ENCODE data around the gene VCP. TPM values are rescaled to one million over a fixed set of nuclear protein-coding genes. Genes with fewer than 3 reads are reported as not detected.

The VCP gene
- total RNA-seq, 4 donors from 2014 or later = 124 to 244 (median 150) TPM

DNA sequence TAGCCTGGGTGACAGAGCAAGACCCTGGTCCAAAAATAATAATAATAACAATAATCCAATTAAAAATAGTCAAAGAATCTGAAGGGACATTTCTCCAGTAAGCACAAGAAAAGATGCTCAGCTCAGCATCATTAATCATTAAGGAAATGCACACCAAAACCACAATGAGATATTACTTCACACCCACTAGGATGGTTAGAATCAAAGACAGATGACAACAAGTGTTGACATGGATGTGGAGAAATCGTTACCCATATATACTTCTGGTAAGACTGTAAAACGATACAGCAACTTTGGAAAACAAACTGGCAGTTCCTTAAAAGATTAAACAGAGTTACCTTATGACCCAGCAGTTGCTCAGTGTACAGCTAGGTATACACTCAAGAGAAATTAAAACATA is 12.7 kb upstream of the VCP start:
- no peak overlapping the region for H3K4me3 ChIP-seq
- peaks cover 0 to 30% (median 0%) of the 10 kb centered on the region in 3 donors for H3K36me3 ChIP-seq
- no peak for DNase-seq
- H3K27me3 ChIP-seq = no peaks in the 10 kb centered on the region
- no peak overlapping the region for H3K27ac ChIP-seq
- H3K9me3 ChIP-seq = no peaks in the 10 kb centered on the region
- H3K4me1 ChIP-seq = peaks cover 0 to 7% (median 0%) of the 10 kb centered on the region in 4 donors
- TF ChIP-seq, protein P1, sequence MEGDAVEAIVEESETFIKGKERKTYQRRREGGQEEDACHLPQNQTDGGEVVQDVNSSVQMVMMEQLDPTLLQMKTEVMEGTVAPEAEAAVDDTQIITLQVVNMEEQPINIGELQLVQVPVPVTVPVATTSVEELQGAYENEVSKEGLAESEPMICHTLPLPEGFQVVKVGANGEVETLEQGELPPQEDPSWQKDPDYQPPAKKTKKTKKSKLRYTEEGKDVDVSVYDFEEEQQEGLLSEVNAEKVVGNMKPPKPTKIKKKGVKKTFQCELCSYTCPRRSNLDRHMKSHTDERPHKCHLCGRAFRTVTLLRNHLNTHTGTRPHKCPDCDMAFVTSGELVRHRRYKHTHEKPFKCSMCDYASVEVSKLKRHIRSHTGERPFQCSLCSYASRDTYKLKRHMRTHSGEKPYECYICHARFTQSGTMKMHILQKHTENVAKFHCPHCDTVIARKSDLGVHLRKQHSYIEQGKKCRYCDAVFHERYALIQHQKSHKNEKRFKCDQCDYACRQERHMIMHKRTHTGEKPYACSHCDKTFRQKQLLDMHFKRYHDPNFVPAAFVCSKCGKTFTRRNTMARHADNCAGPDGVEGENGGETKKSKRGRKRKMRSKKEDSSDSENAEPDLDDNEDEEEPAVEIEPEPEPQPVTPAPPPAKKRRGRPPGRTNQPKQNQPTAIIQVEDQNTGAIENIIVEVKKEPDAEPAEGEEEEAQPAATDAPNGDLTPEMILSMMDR (IDR thresholded peaks at IDR 0.05) = no peak
- no peak for TF ChIP-seq POLR2A (IDR thresholded peaks at IDR 0.05)

DNA sequence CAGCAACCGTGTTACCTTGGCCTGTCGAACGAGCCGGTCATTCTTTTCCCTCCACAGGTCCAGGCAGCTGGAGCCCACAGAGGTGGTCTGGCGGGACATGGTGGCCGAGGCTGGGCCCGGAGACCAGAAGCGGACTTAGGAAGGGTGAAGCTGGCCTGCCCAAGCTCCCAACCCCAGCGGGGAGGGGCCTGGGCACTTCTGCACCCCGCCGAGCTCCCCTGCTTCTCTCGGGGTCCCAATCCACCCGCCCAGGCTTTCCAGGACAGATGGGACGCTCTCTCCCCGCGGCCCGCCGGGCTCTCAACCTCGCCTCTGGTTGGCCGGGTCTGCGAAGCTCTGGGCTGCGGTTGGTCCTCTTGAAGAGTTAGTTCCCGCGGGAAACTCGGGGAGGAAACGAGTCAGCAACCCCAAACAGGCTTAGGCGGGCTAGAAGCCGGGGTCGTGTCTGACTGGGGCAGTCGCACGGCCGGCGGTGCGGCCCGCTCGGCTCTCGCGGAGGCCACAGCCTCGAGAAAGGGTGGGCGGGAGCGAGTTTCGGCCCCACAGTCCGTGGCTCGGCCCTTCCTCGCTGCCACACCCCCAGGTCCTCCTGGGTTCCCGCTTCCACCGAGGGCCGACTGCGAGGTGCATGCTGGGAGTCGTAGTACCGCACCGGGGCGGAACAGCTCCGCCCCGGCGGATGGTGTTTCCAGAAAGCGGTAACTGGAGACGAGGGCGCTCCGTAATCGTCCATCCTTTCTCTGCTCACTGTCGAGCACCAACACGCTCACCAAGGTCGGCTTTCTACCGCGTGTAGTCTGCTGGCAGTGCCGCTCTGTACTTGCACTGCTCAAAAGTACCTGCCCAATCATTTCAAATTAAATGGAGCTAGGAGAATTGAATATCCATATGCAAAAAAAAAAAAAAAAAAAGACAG is 7.3 kb upstream of the VCP start, which contains the start of gene FANCG:
TSS of gene FANCG (minus strand) at position 517 of the 916 bp plus-strand sequence. CDS start at position 99, 418 bp downstream.
- no peaks in the 10 kb centered on the region for H3K9me3 ChIP-seq
- peak within 1 kb of the TSS; percentile 75 to 99 (median 78) for H3K4me3 ChIP-seq
- TF ChIP-seq, protein P1 (IDR thresholded peaks at IDR 0.05) = no peak
- peak within 1 kb of the TSS; percentile 46 to 89 (median 72) for H3K27ac ChIP-seq
- H3K36me3 ChIP-seq = no peaks in the 10 kb centered on the region
- peak; percentile 88 to 95 (median 92) for DNase-seq
- no peaks in the 10 kb centered on the region for H3K27me3 ChIP-seq
- H3K4me1 ChIP-seq = peaks cover 4 to 19% (median 8%) of the 10 kb centered on the region in 4 donors

DNA sequence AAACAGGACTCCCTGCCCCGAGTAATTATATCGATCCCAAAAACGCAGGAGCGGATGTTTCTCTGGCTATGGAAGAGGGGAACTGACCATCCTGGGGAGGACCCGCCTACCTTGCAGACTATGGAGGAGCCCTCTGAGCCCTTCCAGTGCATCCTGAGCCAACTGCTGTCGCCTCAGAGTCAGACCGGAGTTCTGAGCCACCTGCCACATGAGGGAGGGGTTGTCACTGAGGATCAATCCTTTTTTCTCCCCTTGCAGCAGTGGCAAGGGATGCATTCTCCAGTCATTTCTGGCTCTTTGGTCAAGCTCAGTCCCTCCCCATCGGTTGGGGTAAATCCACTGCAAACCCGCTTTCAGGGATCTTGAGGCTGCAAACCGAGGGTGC is 6.6 kb upstream of the VCP start:
- H3K4me1 ChIP-seq = peaks cover 4 to 19% (median 8%) of the 10 kb centered on the region in 4 donors
- H3K9me3 ChIP-seq = no peaks in the 10 kb centered on the region
- H3K4me3 ChIP-seq = peak overlapping the region; percentile 75 to 99 (median 78)
- TF ChIP-seq, protein P1 (IDR thresholded peaks at IDR 0.05) = no peak
- TF ChIP-seq POLR2A (IDR thresholded peaks at IDR 0.05) = no peak
- no peaks in the 10 kb centered on the region for H3K27me3 ChIP-seq
- no peaks in the 10 kb centered on the region for H3K36me3 ChIP-seq
- DNase-seq = no peak
- peak overlapping the region; percentile 46 to 89 (median 72) for H3K27ac ChIP-seq

DNA sequence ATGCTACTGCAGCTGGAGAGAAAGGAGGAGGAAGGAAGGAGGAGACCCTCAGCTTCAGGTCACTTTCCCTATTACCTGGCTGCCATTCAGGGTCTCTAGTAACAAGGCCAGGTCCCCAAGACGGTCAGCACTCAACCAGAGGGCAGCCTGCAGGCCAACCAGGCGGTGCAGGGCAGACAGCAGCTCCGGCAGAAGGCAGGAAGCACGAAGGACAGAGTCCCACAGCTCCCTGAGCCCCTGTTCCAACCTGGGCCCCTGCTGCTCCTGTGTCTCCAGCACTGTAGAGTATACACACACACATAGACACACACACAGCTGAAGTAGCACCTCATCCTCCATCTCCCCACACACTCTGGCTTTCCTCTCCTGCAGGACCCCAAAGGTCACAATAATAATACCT is 5.6 kb upstream of the VCP start:
- Histone ChIP-seq H3K27ac (no peak overlapping the region), H3K4me3 (no peak overlapping the region), H3K4me1 (peaks cover 4 to 19% (median 8%) of the 10 kb centered on the region in 4 donors), H3K27me3 (no peaks in the 10 kb centered on the region), H3K9me3 (no peaks in the 10 kb centered on the region), H3K36me3 (no peaks in the 10 kb centered on the region)
- DNase-seq = no peak
- TF ChIP-seq, protein P1 (IDR thresholded peaks at IDR 0.05) = no peak
- TF ChIP-seq POLR2A (IDR thresholded peaks at IDR 0.05) = no peak

DNA sequence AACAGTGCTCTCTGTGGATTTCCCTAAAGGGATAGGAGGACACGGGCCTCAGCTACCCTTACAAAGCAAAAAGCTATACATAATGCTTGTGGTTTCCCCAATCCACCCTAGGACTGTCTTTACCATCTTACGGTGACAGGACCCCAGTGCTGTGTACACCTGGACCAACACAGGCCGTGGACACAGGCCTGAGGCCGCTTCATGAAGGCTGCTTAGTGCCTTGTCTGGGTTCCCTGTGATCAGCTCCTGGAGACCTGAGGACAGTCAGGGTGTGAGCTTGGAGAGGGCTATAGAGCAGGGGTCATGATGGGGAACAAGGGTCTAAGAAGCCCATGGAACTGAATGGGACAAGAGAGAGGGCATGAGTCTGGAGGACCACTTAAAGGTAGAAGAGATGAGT is 4.4 kb upstream of the VCP start:
- no peak overlapping the region for H3K4me3 ChIP-seq
- no peaks in the 10 kb centered on the region for H3K9me3 ChIP-seq
- H3K36me3 ChIP-seq = no peaks in the 10 kb centered on the region
- H3K4me1 ChIP-seq = peaks cover 4 to 19% (median 8%) of the 10 kb centered on the region in 4 donors
- no peak overlapping the region for H3K27ac ChIP-seq
- TF ChIP-seq, protein P1 (IDR thresholded peaks at IDR 0.05) = no peak
- no peak for TF ChIP-seq POLR2A (IDR thresholded peaks at IDR 0.05)
- DNase-seq = no peak
- H3K27me3 ChIP-seq = no peaks in the 10 kb centered on the region
